Spleen (tissue), 7 donors: ENCODE results near the gene DPYSL4.

Experiments
- CTCF ChIP-seq, 11 experiments: fragments of 200-600 bp in 7 of 11; fragments of 450-650 bp in 4 of 11; sonication (generic) in 4 of 11; IDR thresholded peaks in 8 of 11; conservative IDR thresholded peaks in 3 of 11; 1 replicate in 7 of 11; 2 replicates in 4 of 11; pipeline versions ENCODE4 v1.4.0 to v1.8.0; 2016 to 2021; ENCODE audit warnings: antibody characterized with exemption in 11 of 11, inconsistent platforms in 4 of 11, mild to moderate bottlenecking in 1 of 11
- POLR2A ChIP-seq, 3 donors: fragments of 450-650 bp; IDR thresholded peaks; one replicate each; pipeline ENCODE4 v1.5.1; 2017; ENCODE audit warnings: antibody characterized with exemption in 3 of 3, mild to moderate bottlenecking in 1 of 3
- POLR2AphosphoS5 ChIP-seq, 3 donors: sonication (generic); formaldehyde crosslinking; IDR thresholded peaks; one replicate each; pipeline ENCODE4 v1.5.1; 2017; ENCODE audit warnings: antibody characterized with exemption in 3 of 3
- donor health status: DM: no; HTN: no; CAD: no; lungs with moderate emphysema.
- donor health status: DM: no; HTN: no; CAD: no.
- donor health status: DM: no; HTN: no; CAD: no.

GRCh38 chr10:132206806-132207535 lies 20.2 kb downstream of the DPYSL4 start:
- TF ChIP-seq CTCF (IDR thresholded peaks at IDR 0.05 in 8 of 11, conservative IDR thresholded peaks at IDR 0.05 in 3 of 11): no peak
- no peak for TF ChIP-seq POLR2AphosphoS5 (IDR thresholded peaks at IDR 0.05)
- no peak for TF ChIP-seq POLR2A (IDR thresholded peaks at IDR 0.05)
